ENCODE data around the gene OR5C1. TPM values are rescaled to one million over a fixed set of nuclear protein-coding genes. Genes with fewer than 3 reads are reported as not detected.
"Not testable (repeated sequence)": the region's sequence is repeated elsewhere in the genome, so short reads cannot be mapped to it uniquely, and the experiment has no call there.

OR5C1 gene
- total RNA-seq, 1 donor from 2014 or later: not detected

DNA sequence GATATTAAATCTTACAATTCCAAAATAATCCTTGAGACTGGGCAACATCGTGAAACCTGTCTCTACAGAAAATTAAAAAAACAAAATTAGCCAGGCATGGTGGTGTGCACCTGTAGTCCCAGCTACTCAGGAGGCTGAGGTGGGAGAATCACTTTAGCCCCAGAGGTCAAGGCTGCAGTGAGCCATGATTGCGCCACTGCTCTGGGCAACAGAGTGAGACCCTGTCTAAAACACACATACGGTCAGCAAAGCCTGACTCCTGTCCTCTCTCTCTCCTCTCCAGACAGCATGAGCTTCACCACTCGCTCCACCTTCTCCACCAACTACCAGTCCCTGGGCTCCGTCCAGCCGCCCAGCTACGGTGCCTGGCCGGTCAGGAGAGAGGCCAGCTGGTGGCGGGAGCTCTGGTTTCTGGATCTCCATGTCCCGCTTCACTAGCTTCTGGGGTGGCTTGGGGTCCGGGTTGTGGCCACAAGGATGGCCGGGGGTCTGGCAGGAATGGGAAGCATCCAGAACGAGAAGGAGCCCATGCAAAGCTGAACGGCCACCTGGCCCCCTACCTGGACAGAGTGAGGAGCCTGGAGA lies 48.6 kb downstream of the OR5C1 start:
- Mint-ChIP-seq H3K4me1 (ENCODE audit: unreplicated experiment) (peaks cover 15% of the 10 kb centered on the region), H3K36me3 (ENCODE audit: low read depth, unreplicated experiment) (peaks cover 20% of the 10 kb centered on the region), H3K27me3 (ENCODE audit: unreplicated experiment) (peaks cover 9% of the 10 kb centered on the region), H3K9me3 (ENCODE audit: unreplicated experiment) (no peaks in the 10 kb centered on the region), H3K4me3 (ENCODE audit: unreplicated experiment) (no peak overlapping the region), H3K27ac (ENCODE audit: unreplicated experiment) (no peak overlapping the region)
- TF ChIP-seq, protein P1, sequence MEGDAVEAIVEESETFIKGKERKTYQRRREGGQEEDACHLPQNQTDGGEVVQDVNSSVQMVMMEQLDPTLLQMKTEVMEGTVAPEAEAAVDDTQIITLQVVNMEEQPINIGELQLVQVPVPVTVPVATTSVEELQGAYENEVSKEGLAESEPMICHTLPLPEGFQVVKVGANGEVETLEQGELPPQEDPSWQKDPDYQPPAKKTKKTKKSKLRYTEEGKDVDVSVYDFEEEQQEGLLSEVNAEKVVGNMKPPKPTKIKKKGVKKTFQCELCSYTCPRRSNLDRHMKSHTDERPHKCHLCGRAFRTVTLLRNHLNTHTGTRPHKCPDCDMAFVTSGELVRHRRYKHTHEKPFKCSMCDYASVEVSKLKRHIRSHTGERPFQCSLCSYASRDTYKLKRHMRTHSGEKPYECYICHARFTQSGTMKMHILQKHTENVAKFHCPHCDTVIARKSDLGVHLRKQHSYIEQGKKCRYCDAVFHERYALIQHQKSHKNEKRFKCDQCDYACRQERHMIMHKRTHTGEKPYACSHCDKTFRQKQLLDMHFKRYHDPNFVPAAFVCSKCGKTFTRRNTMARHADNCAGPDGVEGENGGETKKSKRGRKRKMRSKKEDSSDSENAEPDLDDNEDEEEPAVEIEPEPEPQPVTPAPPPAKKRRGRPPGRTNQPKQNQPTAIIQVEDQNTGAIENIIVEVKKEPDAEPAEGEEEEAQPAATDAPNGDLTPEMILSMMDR (IDR thresholded peaks at IDR 0.05; ENCODE audit: unreplicated experiment): no peak
- DNase-seq (ENCODE audit: low spot score): no peak

DNA sequence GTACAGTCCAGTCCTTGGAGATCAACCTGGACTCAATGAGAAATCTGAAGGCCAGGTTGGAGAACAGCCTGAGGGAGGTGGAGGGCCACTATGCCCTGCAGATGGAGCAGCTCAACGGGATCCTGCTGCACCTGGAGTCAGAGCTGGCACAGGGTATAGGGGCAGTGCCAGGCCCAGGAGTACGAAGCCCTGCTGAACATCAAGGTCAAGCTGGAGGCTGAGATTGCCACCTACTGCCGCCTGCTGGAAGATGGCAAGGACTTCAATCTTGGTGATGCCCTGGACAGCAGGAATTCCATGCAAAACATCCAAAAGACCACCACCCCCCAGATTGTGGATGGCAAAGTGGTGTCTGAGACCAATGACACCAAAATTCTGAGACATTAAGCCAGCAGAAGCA lies 49.7 kb downstream of the OR5C1 start:
- H3K9me3 Mint-ChIP-seq (ENCODE audit: unreplicated experiment); DNase-seq (ENCODE audit: low spot score); H3K27me3 Mint-ChIP-seq (ENCODE audit: unreplicated experiment); H3K27ac Mint-ChIP-seq (ENCODE audit: unreplicated experiment); H3K4me3 Mint-ChIP-seq (ENCODE audit: unreplicated experiment): not testable (repeated sequence)
- H3K4me1 Mint-ChIP-seq (ENCODE audit: unreplicated experiment): peaks cover 15% of the 10 kb centered on the region
- H3K36me3 Mint-ChIP-seq (ENCODE audit: low read depth, unreplicated experiment): peaks cover 20% of the 10 kb centered on the region

Other genes with a start within 250 kb of the OR5C1 start
- not detected for gene OR1N2, start 235.8 kb upstream of the OR5C1 start, total RNA-seq (ENCODE audit: unreplicated experiment)
- gene OR1L8, start 205.5 kb upstream of the OR5C1 start, total RNA-seq (ENCODE audit: unreplicated experiment): 0.13 TPM
- gene OR1Q1, start 174.2 kb upstream of the OR5C1 start, total RNA-seq (ENCODE audit: unreplicated experiment): not detected
- not detected for gene OR1B1, start 131.3 kb upstream of the OR5C1 start, total RNA-seq (ENCODE audit: unreplicated experiment)
- not detected for gene OR1L1, start 127.2 kb upstream of the OR5C1 start, total RNA-seq (ENCODE audit: unreplicated experiment)
- gene OR1L3, start 113.8 kb upstream of the OR5C1 start, total RNA-seq (ENCODE audit: unreplicated experiment): not detected
- not detected for gene OR1L4, start 64.9 kb upstream of the OR5C1 start, total RNA-seq (ENCODE audit: unreplicated experiment)
- gene OR1L6, start 46.6 kb upstream of the OR5C1 start, total RNA-seq (ENCODE audit: unreplicated experiment): not detected
- not detected for gene OR1K1, start 11.2 kb downstream of the OR5C1 start, total RNA-seq (ENCODE audit: unreplicated experiment)
- gene PDCL, start 39.7 kb downstream of the OR5C1 start, total RNA-seq (ENCODE audit: unreplicated experiment): 28.4 TPM
- 66.8 TPM for gene RC3H2, start 116.4 kb downstream of the OR5C1 start, total RNA-seq (ENCODE audit: unreplicated experiment)
- 7.4 TPM for gene ZBTB6, start 124.4 kb downstream of the OR5C1 start, total RNA-seq (ENCODE audit: unreplicated experiment)
- gene ZBTB26, start 142.6 kb downstream of the OR5C1 start, total RNA-seq (ENCODE audit: unreplicated experiment): 9.8 TPM
- 58.2 TPM for gene RABGAP1, start 152.1 kb downstream of the OR5C1 start, total RNA-seq (ENCODE audit: unreplicated experiment)
- gene GPR21, start 244.7 kb downstream of the OR5C1 start, total RNA-seq (ENCODE audit: unreplicated experiment): 1.8 TPM

Measured in endothelial cell (in vitro differentiated cells).